Esophagus muscularis mucosa (tissue), 4 donors: ENCODE data around the gene LRRFIP2. TPM values are rescaled to one million over a fixed set of nuclear protein-coding genes. Genes with fewer than 3 reads are reported as not detected.

Experiments
- DNase-seq: peaks from one replicate; pipeline ENCODE4 v3.0.0-alpha.2; 2017; ENCODE audit errors: extremely low spot score
- H3K27ac ChIP-seq, 4 donors: fragments of 200-600 bp; sonication (generic); replicated peaks in 1 of 4; 1 replicate in 3 of 4; 2 replicates in 1 of 4; pipeline ENCODE4 v1.5.1; 2016 to 2019; ENCODE audit warnings: mild to moderate bottlenecking in 1 of 4
- H3K27me3 ChIP-seq, 4 donors: fragments of 200-600 bp; sonication (generic); one replicate each; pipeline versions ENCODE4 v1.5.1 to v1.6.0; 2016 to 2019
- H3K36me3 ChIP-seq, 4 donors: fragments of 200-600 bp; sonication (generic); one replicate each; pipeline ENCODE4 v1.5.1; 2016 to 2019
- H3K4me1 ChIP-seq, 4 donors: fragments of 200-600 bp; sonication (generic); one replicate each; pipeline ENCODE4 v1.5.1; 2016 to 2019
- H3K4me3 ChIP-seq, 4 donors: fragments of 200-600 bp; sonication (generic); 1 replicate in 2 of 4; 2 replicates in 2 of 4; pipeline ENCODE4 v1.5.1; 2016 to 2019; ENCODE audit warnings: mild to moderate bottlenecking in 4 of 4, moderate library complexity in 1 of 4
- H3K9me3 ChIP-seq, 4 donors: fragments of 200-600 bp; sonication (generic); 1 replicate in 3 of 4; 2 replicates in 1 of 4; pipeline ENCODE4 v1.5.1; 2016 to 2019
- EP300 ChIP-seq: sonication (generic); formaldehyde crosslinking; IDR thresholded peaks from one replicate; pipeline ENCODE4 v1.6.1; 2017; ENCODE audit warnings: antibody characterized with exemption
- POLR2A ChIP-seq: fragments of 450-650 bp; IDR thresholded peaks from one replicate; pipeline ENCODE4 v1.6.1; 2017; ENCODE audit warnings: antibody characterized with exemption, moderate library complexity, mild to moderate bottlenecking, low read depth
- POLR2AphosphoS5 ChIP-seq, 2 donors: sonication (generic); formaldehyde crosslinking; IDR thresholded peaks; one replicate each; pipeline ENCODE4 v1.6.1; 2017; ENCODE audit warnings: antibody characterized with exemption in 2 of 2
- WGBS: methylation state at CpG from one replicate; pipeline ENCODE4 v1.1.5; 2018; 5-methylcytosine and 5-hydroxymethylcytosine counted together
- intact Hi-C: fragments of 100-400 bp; cut with DNase I; formaldehyde crosslinking; loops from one replicate; pipeline ENCODE4 v1.15.1; 2023
- total RNA-seq, 4 donors: library from RNA; depleted of rRNA; stranded (reverse); fragments of >200 nt; gene quantifications; one replicate each; pipeline versions ENCODE4 v1.1.0 to v1.2.1, GENCODE V29; 2016
- TF ChIP-seq, protein P1 (sequence below), 3 experiments: fragments of 200-600 bp in 2 of 3; fragments of 450-650 bp in 1 of 3; sonication (generic) in 2 of 3; IDR thresholded peaks; one replicate each; pipeline ENCODE4 v1.5.1; 2017 to 2019; ENCODE audit warnings: antibody characterized with exemption in 3 of 3, mild to moderate bottlenecking in 2 of 3, moderate library complexity in 1 of 3

LRRFIP2 gene
- total RNA-seq, 4 donors from 2014 or later = 76.9 to 104 (median 93.4) TPM

DNA sequence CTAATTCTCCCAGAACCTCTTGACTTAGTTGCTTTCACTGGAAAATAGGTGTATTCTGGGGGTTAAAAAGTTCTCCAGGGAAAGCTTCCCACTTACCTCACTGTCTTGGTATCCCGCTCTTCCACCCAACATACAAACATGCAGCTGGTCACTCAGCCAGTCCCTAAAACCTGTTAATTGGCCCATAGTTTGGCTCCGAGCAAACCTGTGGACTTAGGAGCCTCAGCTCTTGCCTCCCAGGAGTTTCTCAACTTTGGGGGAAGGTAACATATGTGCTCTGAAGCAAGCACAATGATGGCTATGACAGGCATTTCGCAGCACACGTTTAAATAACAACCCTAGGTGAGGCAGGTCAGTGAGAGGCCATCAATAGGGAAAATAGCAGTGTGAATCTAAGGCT is 25.8 kb upstream of the LRRFIP2 start:
- TF ChIP-seq EP300 = no peak
- TF ChIP-seq POLR2A = no peak
- no peak for TF ChIP-seq POLR2AphosphoS5 (IDR thresholded peaks at IDR 0.05)
- TF ChIP-seq, protein P1, sequence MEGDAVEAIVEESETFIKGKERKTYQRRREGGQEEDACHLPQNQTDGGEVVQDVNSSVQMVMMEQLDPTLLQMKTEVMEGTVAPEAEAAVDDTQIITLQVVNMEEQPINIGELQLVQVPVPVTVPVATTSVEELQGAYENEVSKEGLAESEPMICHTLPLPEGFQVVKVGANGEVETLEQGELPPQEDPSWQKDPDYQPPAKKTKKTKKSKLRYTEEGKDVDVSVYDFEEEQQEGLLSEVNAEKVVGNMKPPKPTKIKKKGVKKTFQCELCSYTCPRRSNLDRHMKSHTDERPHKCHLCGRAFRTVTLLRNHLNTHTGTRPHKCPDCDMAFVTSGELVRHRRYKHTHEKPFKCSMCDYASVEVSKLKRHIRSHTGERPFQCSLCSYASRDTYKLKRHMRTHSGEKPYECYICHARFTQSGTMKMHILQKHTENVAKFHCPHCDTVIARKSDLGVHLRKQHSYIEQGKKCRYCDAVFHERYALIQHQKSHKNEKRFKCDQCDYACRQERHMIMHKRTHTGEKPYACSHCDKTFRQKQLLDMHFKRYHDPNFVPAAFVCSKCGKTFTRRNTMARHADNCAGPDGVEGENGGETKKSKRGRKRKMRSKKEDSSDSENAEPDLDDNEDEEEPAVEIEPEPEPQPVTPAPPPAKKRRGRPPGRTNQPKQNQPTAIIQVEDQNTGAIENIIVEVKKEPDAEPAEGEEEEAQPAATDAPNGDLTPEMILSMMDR (IDR thresholded peaks at IDR 0.05) = no peak
- Histone ChIP-seq H3K36me3 (no peaks in the 10 kb centered on the region), H3K9me3 (no peaks in the 10 kb centered on the region), H3K27ac (no peak overlapping the region), H3K4me1 (peaks cover 0 to 32% (median 23%) of the 10 kb centered on the region in 4 donors), H3K4me3 (no peak overlapping the region), H3K27me3 (no peaks in the 10 kb centered on the region)
- DNase-seq = no peak
- 83% methylated on average over 4 of the region's 4 CpGs for WGBS
- intact Hi-C loops = no loop called here

DNA sequence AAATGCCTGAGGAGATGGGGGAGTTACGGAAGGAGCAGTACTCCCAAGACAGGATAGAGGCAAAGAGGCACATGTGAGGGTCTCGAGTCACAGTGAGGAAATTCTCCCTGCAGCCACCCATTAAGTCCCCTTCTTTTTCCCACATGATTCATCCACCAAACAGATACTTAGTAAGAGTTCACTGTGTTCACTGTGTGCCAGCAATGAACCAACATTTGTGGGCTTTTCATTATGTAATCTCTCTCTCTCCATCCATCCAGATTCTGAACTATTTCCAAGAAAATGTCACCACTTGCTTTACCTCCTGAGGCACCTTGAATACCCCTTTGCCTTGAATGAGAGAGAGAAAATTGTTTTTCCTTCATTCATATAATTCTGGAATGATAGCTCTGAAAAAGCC is 24.6 kb upstream of the LRRFIP2 start:
- no peaks in the 10 kb centered on the region for H3K36me3 ChIP-seq
- no peaks in the 10 kb centered on the region for H3K9me3 ChIP-seq
- 100% methylated on average over 2 of the region's 2 CpGs for WGBS
- no peaks in the 10 kb centered on the region for H3K27me3 ChIP-seq
- H3K4me3 ChIP-seq = no peak overlapping the region
- H3K4me1 ChIP-seq = peaks cover 3 to 32% (median 23%) of the 10 kb centered on the region in 4 donors
- intact Hi-C loops = no loop called here
- H3K27ac ChIP-seq = no peak overlapping the region
- TF ChIP-seq POLR2AphosphoS5 (IDR thresholded peaks at IDR 0.05) (no peak), POLR2A (no peak), EP300 (no peak)
- TF ChIP-seq, protein P1 (IDR thresholded peaks at IDR 0.05) = no peak
- DNase-seq = no peak

DNA sequence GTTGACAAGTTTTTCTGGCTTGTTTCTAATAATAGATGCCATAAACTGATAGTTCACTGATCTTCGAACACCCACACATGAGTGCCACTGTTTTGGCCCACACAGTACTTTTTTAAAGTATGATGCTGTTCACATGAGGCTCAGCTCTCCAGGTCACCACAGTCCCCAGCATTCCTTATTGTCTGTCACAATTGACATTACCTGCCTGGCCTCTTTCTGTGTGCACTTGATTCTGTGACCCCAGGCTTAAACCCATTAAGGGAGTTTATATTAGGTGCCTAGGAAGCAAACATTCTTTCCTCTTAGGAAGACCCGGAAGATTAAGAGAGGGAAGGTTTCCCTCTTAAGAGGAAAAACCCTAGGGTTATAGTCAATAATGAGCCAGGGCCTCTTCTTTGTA is 24.2 kb upstream of the LRRFIP2 start:
- no peak overlapping the region for H3K4me3 ChIP-seq
- H3K36me3 ChIP-seq = no peaks in the 10 kb centered on the region
- H3K4me1 ChIP-seq = peaks cover 3 to 32% (median 23%) of the 10 kb centered on the region in 4 donors
- WGBS = 88% methylated on average over 2 of the region's 2 CpGs
- H3K27ac ChIP-seq = no peak overlapping the region
- intact Hi-C loops = no loop called here
- no peaks in the 10 kb centered on the region for H3K9me3 ChIP-seq
- DNase-seq = no peak
- TF ChIP-seq, protein P1 (IDR thresholded peaks at IDR 0.05) = no peak
- TF ChIP-seq POLR2AphosphoS5 (IDR thresholded peaks at IDR 0.05) (no peak), EP300 (no peak), POLR2A (no peak)
- no peaks in the 10 kb centered on the region for H3K27me3 ChIP-seq

DNA sequence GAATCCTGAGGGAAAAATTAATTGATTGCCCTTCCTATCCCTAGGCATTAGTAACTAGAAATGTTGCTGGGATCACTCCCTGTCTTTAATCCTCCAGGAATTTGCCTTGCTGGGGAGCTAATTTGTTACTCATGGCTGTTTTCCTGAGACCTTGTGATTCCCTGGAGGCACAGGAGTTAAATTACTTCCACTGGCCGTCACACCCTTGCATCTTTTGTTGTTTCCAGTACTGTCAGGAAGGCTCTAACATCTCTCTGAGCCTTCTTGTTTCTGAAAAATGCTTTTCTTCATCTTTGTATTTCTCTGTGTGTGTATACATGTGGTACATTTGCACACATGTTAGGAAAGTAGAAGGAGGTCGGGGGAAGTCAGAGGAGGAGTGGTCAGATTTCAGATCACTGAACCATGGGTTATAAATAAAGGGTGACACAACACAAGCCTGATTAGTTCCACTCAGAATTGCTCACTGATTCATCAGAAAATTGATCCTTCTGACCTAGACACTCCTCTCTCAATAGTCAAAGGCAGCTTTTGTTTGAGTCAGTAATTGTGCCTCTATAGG is 23.5 kb upstream of the LRRFIP2 start:
- Histone ChIP-seq H3K4me1 (peaks cover 3 to 32% (median 23%) of the 10 kb centered on the region in 4 donors), H3K36me3 (no peaks in the 10 kb centered on the region), H3K4me3 (no peak overlapping the region), H3K9me3 (no peaks in the 10 kb centered on the region), H3K27me3 (no peaks in the 10 kb centered on the region), H3K27ac (no peak overlapping the region)
- intact Hi-C loops = no loop called here
- DNase-seq = no peak
- TF ChIP-seq POLR2AphosphoS5 (IDR thresholded peaks at IDR 0.05) (no peak), POLR2A (no peak), EP300 (no peak)
- TF ChIP-seq, protein P1 (IDR thresholded peaks at IDR 0.05) = no peak
- 58% methylated on average over 2 of the region's 2 CpGs for WGBS

DNA sequence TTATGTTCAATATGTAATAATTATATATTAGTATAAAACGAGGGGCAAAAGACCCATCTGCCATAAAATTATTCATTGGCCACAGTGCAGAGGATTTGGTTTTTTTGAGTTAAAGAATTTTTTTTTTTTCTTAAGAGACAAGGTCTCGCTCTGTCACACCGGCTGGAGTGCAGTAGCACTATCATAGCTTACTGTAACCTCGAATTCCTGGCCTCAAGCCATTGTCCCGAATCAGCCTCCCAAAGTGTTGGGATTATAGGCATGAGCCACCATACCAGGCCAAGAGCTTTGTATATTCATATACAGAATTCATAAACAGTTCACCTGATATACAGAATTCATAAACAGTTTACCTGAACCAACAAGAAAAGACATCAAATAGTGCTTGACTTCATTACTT is 20.2 kb upstream of the LRRFIP2 start:
- H3K27me3 ChIP-seq = no peaks in the 10 kb centered on the region
- H3K9me3 ChIP-seq = no peaks in the 10 kb centered on the region
- H3K4me1 ChIP-seq = peaks cover 3 to 17% (median 14%) of the 10 kb centered on the region in 4 donors
- DNase-seq = no peak
- WGBS = 92% methylated on average over 5 of the region's 5 CpGs
- H3K27ac ChIP-seq = no peak overlapping the region
- H3K4me3 ChIP-seq = no peak overlapping the region
- TF ChIP-seq, protein P1 (IDR thresholded peaks at IDR 0.05) = no peak
- TF ChIP-seq POLR2AphosphoS5 (IDR thresholded peaks at IDR 0.05) (no peak), POLR2A (no peak), EP300 (no peak)
- no peaks in the 10 kb centered on the region for H3K36me3 ChIP-seq
- intact Hi-C loops = no loop called here
